A673 (cell line): ENCODE data around the gene METTL26. TPM values are rescaled to one million over a fixed set of nuclear protein-coding genes. Genes with fewer than 3 reads are reported as not detected.

Source experiments
- BruUV-seq: library from RNA; stranded (reverse); fragments of 400-500 nt; replicated peaks from 2 replicates; lab custom pipeline; 2021; lab: Mats Ljungman, UMichigan
- CTCF ChIA-PET: fragments of 300-600 bp; sonication (Branson Sonifier 250); formaldehyde crosslinking; loops from one replicate; lab custom pipeline; 2022; ENCODE audit warnings: antibody characterized with exemption; lab: Charles Lee
- POLR2A ChIA-PET: fragments of 300-600 bp; sonication (Branson Sonifier 250); formaldehyde crosslinking; loops from one replicate; lab custom pipeline; 2022; ENCODE audit warnings: antibody characterized with exemption; ENCODE audit not compliant: low non-redundant PET; lab: Charles Lee
- DNase-seq: peaks from one replicate; pipeline ENCODE4 v3.0.0-alpha.2; 2015; ENCODE audit warnings: low spot score
- H3K27ac ChIP-seq: fragments of 200-600 bp; sonication (generic); 2 replicates; pipeline ENCODE4 v1.5.1; 2016; ENCODE audit warnings: mixed run types, low read depth, mild to moderate bottlenecking, mixed read lengths, antibody characterized with exemption, low read length; ENCODE audit not compliant: poor library complexity, severe bottlenecking
- H3K27me3 ChIP-seq: fragments of 200-600 bp; sonication (generic); replicated peaks from 2 replicates; pipeline ENCODE4 v1.6.1; 2017; ENCODE audit warnings: mixed run types, low read depth, mild to moderate bottlenecking, mixed read lengths, antibody characterized with exemption, low read length; ENCODE audit not compliant: insufficient read depth, poor library complexity
- H3K36me3 ChIP-seq: fragments of 200-600 bp; sonication (generic); 2 replicates; pipeline ENCODE4 v1.6.1; 2016; ENCODE audit warnings: mixed run types, mild to moderate bottlenecking, mixed read lengths, antibody characterized with exemption, low read length; ENCODE audit not compliant: insufficient read depth, poor library complexity, severe bottlenecking
- H3K4me1 ChIP-seq: fragments of 200-600 bp; sonication (generic); 2 replicates; pipeline ENCODE4 v1.6.1; 2017; ENCODE audit warnings: mixed run types, mild to moderate bottlenecking, mixed read lengths, antibody characterized with exemption, low read length; ENCODE audit not compliant: insufficient read depth, poor library complexity, severe bottlenecking
- H3K4me3 ChIP-seq: fragments of 200-600 bp; sonication (generic); 2 replicates; pipeline ENCODE4 v1.5.1; 2016; ENCODE audit warnings: low read depth, mixed run types, mild to moderate bottlenecking, mixed read lengths, low read length; ENCODE audit not compliant: poor library complexity, severe bottlenecking
- H3K9me3 ChIP-seq: fragments of 200-600 bp; sonication (generic); 2 replicates; pipeline ENCODE4 v1.6.1; 2016; ENCODE audit warnings: mixed run types, low read depth, mild to moderate bottlenecking, mixed read lengths, antibody characterized with exemption, low read length; ENCODE audit not compliant: poor library complexity, severe bottlenecking
- EZH2 ChIP-seq: fragments of 200-600 bp; sonication (generic); IDR thresholded peaks from 2 replicates; pipeline ENCODE4 v1.6.1; 2017; ENCODE audit warnings: borderline replicate concordance, low read depth, mild to moderate bottlenecking, mixed read lengths, antibody characterized with exemption, low read length; ENCODE audit not compliant: poor library complexity, severe bottlenecking
- intact Hi-C: fragments of 100-400 bp; cut with micrococcal nuclease; formaldehyde crosslinking; loops from one replicate; pipeline ENCODE4 v1.10.0; 2022; ENCODE audit not compliant: unreplicated experiment
- total RNA-seq: library from RNA; stranded (reverse); gene quantifications from 2 replicates; pipeline ENCODE4 v1.2.3, GENCODE V29; 2021
- TF ChIP-seq, protein P1 (sequence below): fragments of 300-800, 200-600 bp; sonication (generic); conservative IDR thresholded peaks from 2 replicates; pipeline ENCODE4 v1.5.1; 2017; ENCODE audit warnings: low read depth, mild to moderate bottlenecking, antibody characterized with exemption, low read length, moderate library complexity, mixed read lengths

The METTL26 gene
- total RNA-seq, 1 experiment from 2014 or later: 138 TPM

DNA sequence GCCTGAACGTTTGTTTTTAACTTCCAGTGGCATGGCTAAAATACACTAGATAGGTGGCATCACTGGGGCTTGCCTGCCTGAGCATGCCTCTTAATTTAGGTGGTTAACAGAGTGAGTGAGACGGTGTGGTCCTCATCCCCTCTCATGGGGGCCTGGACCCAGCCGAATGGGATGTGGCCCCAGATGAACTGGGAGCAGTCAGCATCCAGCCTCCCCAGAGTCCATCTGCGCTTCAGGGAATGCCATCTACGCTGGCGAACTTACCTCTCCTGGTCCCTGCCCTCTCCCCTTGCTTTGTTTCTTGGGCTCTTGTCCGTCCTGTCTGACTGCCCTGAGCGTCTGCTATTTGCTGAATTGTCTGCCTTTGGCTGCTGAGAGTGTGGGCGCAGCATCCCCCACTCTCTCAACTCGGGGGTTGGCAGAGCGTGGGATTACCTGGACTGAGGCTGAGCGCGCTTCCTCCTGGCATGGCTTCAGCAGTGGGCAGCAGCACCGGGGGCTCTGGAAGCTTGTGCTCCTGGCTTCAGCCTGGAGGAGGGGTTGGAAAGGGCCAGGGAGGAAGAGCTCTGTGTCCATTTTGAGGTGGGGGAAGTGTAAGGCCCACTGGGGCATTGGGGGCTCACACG is 44.1 kb downstream of the METTL26 start:
- CTCF ChIA-PET: no interaction called here

DNA sequence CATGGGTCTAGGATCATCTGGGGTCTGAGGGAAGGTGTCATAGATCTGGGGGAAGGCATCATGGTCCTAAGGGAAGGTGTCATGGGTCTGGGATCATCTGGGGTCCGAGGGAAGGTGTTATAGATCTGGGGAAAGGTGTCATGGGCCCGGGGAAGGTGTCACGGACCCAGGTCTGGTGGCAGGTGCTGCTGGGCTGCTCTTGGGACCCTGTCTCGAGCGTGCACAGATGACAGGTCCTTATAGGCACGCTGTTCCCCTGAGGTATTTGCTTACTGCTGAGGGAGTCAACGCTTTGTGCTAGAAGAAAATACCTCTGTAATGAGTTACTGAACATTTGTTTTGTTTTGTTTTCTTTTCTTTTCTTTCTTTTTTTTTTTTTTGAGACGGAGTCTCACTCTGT is 44.9 kb downstream of the METTL26 start:
- Histone ChIP-seq H3K27ac (no peak overlapping the region), H3K27me3 (no peaks in the 10 kb centered on the region), H3K9me3 (no peaks in the 10 kb centered on the region), H3K36me3 (peaks cover 5% of the 10 kb centered on the region), H3K4me1 (peaks cover 22% of the 10 kb centered on the region), H3K4me3 (peak overlapping the region; percentile 94)
- intact Hi-C loops: no loop called here
- ChIA-PET POLR2A (no interaction called here), CTCF (no interaction called here)
- DNase-seq: no peak
- no peak for TF ChIP-seq EZH2
- TF ChIP-seq, protein P1, sequence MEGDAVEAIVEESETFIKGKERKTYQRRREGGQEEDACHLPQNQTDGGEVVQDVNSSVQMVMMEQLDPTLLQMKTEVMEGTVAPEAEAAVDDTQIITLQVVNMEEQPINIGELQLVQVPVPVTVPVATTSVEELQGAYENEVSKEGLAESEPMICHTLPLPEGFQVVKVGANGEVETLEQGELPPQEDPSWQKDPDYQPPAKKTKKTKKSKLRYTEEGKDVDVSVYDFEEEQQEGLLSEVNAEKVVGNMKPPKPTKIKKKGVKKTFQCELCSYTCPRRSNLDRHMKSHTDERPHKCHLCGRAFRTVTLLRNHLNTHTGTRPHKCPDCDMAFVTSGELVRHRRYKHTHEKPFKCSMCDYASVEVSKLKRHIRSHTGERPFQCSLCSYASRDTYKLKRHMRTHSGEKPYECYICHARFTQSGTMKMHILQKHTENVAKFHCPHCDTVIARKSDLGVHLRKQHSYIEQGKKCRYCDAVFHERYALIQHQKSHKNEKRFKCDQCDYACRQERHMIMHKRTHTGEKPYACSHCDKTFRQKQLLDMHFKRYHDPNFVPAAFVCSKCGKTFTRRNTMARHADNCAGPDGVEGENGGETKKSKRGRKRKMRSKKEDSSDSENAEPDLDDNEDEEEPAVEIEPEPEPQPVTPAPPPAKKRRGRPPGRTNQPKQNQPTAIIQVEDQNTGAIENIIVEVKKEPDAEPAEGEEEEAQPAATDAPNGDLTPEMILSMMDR: no peak
- BruUV-seq: no TSS peak

More for the DNA sequence above, 44.1 kb downstream of the METTL26 start:
- intact Hi-C loops: no loop called here
- POLR2A ChIA-PET: no interaction called here
- DNase-seq: no peak
- no peaks in the 10 kb centered on the region for H3K9me3 ChIP-seq
- no peak overlapping the region for H3K4me3 ChIP-seq
- peaks cover 19% of the 10 kb centered on the region for H3K4me1 ChIP-seq
- H3K27me3 ChIP-seq: no peaks in the 10 kb centered on the region
- peaks cover 5% of the 10 kb centered on the region for H3K36me3 ChIP-seq
- TF ChIP-seq EZH2: no peak
- TF ChIP-seq, protein P1: no peak
- no peak overlapping the region for H3K27ac ChIP-seq
- no TSS peak for BruUV-seq

DNA sequence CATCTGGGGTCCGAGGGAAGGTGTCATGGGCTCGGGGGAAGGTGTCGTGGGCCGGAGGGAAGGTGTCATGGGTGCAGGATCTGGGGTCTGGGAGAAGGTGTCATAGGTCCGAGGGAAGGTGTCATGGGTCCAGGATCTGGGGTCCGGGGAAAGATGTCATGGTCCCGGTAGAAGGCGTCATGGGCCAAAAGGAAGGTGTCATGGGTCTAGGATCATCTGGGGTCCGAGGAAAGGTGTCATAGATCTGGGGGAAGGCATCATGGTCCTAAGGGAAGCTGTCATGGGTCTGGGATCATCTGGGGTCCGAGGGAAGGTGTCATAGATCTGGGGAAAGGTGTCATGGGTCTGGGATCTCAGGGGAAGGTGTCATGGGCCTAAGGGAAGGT is 45.3 kb downstream of the METTL26 start:
- intact Hi-C loops: no loop called here
- no TSS peak for BruUV-seq
- H3K27ac ChIP-seq: peak overlapping the region; percentile 77

More for the DNA sequence above, 45.3 kb downstream of the METTL26 start:
- ChIA-PET CTCF (no interaction called here), POLR2A (no interaction called here)
- Histone ChIP-seq H3K9me3 (no peaks in the 10 kb centered on the region), H3K4me1 (peaks cover 26% of the 10 kb centered on the region), H3K27me3 (no peaks in the 10 kb centered on the region), H3K4me3 (peak overlapping the region; percentile 94), H3K36me3 (peaks cover under 1% of the 10 kb centered on the region)
- TF ChIP-seq, protein P1: no peak
- no peak for TF ChIP-seq EZH2
- DNase-seq: no peak
